GM20000 (cell line): ENCODE results near the gene VANGL2.
A peak's percentile ranks its signal among the peaks of the same experiment; 100 is the strongest.

ENCODE experiments used
- DNase-seq: peaks from one replicate; pipeline ENCODE4 v3.0.0; 2012; ENCODE audit warnings: low spot score
- TF ChIP-seq, protein P1 (sequence below): IDR thresholded peaks from 2 replicates; pipeline ENCODE4 v1.5.1; 2012; ENCODE audit warnings: mild to moderate bottlenecking, control low read depth; ENCODE audit errors: extremely low read depth, missing control alignments

The VANGL2 gene

DNA sequence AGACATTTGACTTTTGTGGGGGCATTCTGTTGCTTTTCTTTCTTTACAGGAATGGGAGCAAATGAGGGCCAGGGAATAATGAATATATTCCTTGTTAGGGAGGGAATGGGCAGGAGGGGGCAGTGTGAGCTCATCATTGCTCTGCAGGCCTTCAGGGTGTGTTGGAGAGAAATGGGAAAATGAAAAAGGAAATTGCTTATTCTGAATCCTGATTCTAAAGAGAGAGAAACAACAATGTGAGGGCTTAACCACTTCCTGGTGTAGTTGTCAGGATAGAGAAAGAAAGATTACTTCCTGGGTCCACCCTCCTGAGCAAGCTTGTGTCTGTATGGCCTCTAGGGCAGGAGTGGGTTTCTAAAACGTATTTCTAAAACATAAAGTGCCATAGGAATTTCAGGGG, 28.3 kb downstream of the VANGL2 start:
- TF ChIP-seq, protein P1, sequence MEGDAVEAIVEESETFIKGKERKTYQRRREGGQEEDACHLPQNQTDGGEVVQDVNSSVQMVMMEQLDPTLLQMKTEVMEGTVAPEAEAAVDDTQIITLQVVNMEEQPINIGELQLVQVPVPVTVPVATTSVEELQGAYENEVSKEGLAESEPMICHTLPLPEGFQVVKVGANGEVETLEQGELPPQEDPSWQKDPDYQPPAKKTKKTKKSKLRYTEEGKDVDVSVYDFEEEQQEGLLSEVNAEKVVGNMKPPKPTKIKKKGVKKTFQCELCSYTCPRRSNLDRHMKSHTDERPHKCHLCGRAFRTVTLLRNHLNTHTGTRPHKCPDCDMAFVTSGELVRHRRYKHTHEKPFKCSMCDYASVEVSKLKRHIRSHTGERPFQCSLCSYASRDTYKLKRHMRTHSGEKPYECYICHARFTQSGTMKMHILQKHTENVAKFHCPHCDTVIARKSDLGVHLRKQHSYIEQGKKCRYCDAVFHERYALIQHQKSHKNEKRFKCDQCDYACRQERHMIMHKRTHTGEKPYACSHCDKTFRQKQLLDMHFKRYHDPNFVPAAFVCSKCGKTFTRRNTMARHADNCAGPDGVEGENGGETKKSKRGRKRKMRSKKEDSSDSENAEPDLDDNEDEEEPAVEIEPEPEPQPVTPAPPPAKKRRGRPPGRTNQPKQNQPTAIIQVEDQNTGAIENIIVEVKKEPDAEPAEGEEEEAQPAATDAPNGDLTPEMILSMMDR: peak; percentile 40
- no peak for DNase-seq

DNA sequence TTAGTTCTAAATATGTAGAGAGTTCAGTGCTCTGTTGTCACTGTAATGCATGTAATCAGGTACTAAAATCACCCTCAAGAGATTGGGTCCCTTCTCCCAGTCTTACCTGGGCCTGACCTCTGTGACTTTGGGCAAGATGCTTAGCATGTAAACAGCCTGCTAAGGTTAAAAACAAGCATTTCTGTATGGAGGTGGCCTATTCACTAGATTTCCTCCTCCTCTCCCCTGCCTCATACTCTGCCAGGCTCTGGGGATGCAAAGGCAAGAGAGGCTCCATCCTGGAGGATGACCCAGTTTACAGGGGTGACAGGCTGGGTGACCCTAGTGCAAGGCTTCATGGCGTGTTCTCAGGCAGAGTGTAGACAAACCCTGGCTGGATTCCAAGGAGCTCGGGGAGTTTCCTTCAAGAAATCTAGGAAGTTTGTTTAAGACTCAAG, 28.8 kb downstream of the VANGL2 start:
- TF ChIP-seq, protein P1: no peak
- DNase-seq: no peak

GRCh38 chr1:160429702-160430535, 29.6 kb downstream of the VANGL2 start:
- TF ChIP-seq, protein P1: no peak
- DNase-seq: peak; percentile 74

GRCh38 chr1:160431006-160431405, 30.6 kb downstream of the VANGL2 start:
- DNase-seq: no peak
- TF ChIP-seq, protein P1: no peak

GRCh38 chr1:160431571-160431970, 31.2 kb downstream of the VANGL2 start:
- TF ChIP-seq, protein P1: no peak

GRCh38 chr1:160432371-160432786, 32.0 kb downstream of the VANGL2 start:
- DNase-seq: no peak
- TF ChIP-seq, protein P1: no peak

More at GRCh38 chr1:160431571-160431970, 31.2 kb downstream of the VANGL2 start:
- no peak for DNase-seq

- DNase-seq: no peak
These were observed 36.6 kb downstream of the VANGL2 start for GRCh38 chr1:160436966-160437365.

More at GRCh38 chr1:160436966-160437365, 36.6 kb downstream of the VANGL2 start:
- TF ChIP-seq, protein P1: no peak
